ENCODE results near the gene ZFHX3.
A peak's percentile ranks its signal among the peaks of the same experiment; 100 is the strongest.

- no peak for TF ChIP-seq CTCF (IDR thresholded peaks at IDR 0.05; ENCODE audit: extremely low read depth in 1 of 2, insufficient read depth in 1 of 2, low read depth in 1 of 2, low read length in 2 of 2)
- TF ChIP-seq POLR2AphosphoS5 (IDR thresholded peaks at IDR 0.05; ENCODE audit: insufficient read depth, low read depth, low read length) = no peak
- TF ChIP-seq MAX (IDR thresholded peaks at IDR 0.05; ENCODE audit: insufficient read depth, insufficient read length) = peak; percentile 8
- no peak for TF ChIP-seq JUN (IDR thresholded peaks at IDR 0.05; ENCODE audit: borderline replicate concordance, insufficient read depth, insufficient read length, low read depth)
- no peak for TF ChIP-seq POLR2A (IDR thresholded peaks at IDR 0.05; ENCODE audit: low read depth, low read length)
- no peak for TF ChIP-seq EZH2 (IDR thresholded peaks at IDR 0.05; ENCODE audit: borderline replicate concordance, low read depth, low read length, severe bottlenecking)
- TF ChIP-seq FOS (IDR thresholded peaks at IDR 0.05; ENCODE audit: borderline replicate concordance, insufficient read depth, low read length) = no peak
- TF ChIP-seq MYC (IDR thresholded peaks at IDR 0.05; ENCODE audit: low read depth, low read length) = no peak
- no peak for TF ChIP-seq GATA2 (IDR thresholded peaks at IDR 0.05; ENCODE audit: insufficient read depth, insufficient read length, low read depth, low read length)
These were observed 249.7 kb downstream of the ZFHX3 start for GRCh38 chr16:72798264-72798663.

Measured in endothelial cell of umbilical vein (primary cell).